ENCODE measurements around the gene KDM6A.

DNA sequence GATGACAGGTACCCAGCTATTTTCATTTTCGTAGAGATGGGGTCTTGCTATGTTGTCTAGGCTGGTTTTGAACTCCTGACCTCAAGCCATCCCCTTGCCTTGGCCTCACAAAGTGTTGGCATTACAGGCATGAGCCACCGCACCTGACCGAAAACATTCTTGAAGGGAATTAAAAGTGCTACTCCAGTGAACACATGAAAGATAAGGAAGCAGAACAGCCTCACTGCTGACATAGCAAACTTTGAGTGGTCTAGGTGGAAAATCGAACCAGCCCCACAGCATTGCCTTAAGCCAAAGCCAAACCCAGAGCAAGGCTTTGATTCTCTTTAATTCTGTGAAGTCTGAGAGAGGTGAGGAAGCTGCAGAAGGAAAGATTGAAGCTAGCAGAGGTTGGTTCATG is 65.1 kb downstream of the KDM6A start:
- TF ChIP-seq RARB (CRISPR knock-in tag; IDR thresholded peaks at IDR 0.05) (no peak), ARNTL (CRISPR knock-in tag; IDR thresholded peaks at IDR 0.05; ENCODE audit: borderline replicate concordance, low read depth) (no peak), ZFP30 (CRISPR knock-in tag; IDR thresholded peaks at IDR 0.05) (no peak), ZFP3 (CRISPR knock-in tag; IDR thresholded peaks at IDR 0.05) (no peak), PPARA (CRISPR knock-in tag; IDR thresholded peaks at IDR 0.05; ENCODE audit: borderline replicate concordance) (no peak), TOX (CRISPR knock-in tag; IDR thresholded peaks at IDR 0.05; ENCODE audit: borderline replicate concordance) (no peak), ZNF8 (CRISPR knock-in tag; IDR thresholded peaks at IDR 0.05) (no peak)
- TF ChIP-seq, protein P1, sequence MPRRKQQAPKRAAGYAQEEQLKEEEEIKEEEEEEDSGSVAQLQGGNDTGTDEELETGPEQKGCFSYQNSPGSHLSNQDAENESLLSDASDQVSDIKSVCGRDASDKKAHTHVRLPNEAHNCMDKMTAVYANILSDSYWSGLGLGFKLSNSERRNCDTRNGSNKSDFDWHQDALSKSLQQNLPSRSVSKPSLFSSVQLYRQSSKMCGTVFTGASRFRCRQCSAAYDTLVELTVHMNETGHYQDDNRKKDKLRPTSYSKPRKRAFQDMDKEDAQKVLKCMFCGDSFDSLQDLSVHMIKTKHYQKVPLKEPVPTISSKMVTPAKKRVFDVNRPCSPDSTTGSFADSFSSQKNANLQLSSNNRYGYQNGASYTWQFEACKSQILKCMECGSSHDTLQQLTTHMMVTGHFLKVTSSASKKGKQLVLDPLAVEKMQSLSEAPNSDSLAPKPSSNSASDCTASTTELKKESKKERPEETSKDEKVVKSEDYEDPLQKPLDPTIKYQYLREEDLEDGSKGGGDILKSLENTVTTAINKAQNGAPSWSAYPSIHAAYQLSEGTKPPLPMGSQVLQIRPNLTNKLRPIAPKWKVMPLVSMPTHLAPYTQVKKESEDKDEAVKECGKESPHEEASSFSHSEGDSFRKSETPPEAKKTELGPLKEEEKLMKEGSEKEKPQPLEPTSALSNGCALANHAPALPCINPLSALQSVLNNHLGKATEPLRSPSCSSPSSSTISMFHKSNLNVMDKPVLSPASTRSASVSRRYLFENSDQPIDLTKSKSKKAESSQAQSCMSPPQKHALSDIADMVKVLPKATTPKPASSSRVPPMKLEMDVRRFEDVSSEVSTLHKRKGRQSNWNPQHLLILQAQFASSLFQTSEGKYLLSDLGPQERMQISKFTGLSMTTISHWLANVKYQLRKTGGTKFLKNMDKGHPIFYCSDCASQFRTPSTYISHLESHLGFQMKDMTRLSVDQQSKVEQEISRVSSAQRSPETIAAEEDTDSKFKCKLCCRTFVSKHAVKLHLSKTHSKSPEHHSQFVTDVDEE (CRISPR knock-in tag; IDR thresholded peaks at IDR 0.05): no peak

All from SK-N-SH treated with all-trans-retinoic acid at 6 μM for 48 hours (cell line).